ENCODE results near the gene STRA6.

Gene STRA6

DNA sequence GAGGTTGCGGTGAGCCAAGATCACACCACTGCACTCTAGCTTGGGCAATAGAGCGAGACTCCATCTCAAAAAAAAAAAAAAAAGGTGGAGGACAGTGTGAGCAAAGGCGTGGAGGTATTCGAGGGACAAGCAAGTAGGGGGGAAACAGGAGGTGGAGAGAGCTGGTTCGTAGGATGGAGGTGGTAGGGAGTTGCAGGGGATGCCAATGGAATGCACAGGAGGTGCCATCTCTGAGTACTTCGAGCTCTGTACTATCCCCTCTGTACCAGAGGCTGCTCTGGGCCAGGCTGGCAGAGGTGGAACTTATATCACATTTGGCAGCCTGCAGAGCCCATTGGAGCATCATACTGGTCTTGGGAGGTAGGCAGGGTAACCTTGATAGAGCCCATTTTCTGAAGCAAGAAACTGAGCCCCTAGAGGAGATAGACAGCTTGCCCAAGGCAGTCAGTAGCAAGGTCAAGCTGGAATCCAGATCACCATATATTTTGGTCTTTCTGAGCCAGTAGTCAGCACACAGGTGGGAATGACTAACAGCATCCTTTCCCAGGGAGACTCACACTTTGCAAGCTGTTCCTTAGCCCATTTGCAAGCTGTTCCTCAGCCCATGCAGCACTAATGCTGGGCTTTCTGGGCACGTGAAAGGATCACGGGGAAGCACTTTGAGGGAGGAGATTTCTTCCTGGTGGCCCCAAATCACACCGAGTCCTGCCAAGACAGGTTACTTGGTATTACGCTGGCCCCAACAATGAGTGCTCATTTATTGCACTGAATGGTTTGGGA is 24.4 kb upstream of the STRA6 start:
- no peak for DNase-seq (ENCODE audit: low read depth, low spot score)
- no peaks in the 10 kb centered on the region for H3K36me3 ChIP-seq (ENCODE audit: control insufficient read depth, insufficient read depth, low read length)
- no peak overlapping the region for H3K27ac ChIP-seq (ENCODE audit: low read length)
- WGBS (ENCODE audit: insufficient coverage, insufficient read length): no CpG with 5 or more reads among the region's 10 CpGs
- peaks cover 33% of the 10 kb centered on the region for H3K27me3 ChIP-seq (ENCODE audit: control insufficient read depth, insufficient read depth, low read length)
- no peak overlapping the region for H3K4me3 ChIP-seq (ENCODE audit: low read length)
- H3K4me1 ChIP-seq (ENCODE audit: control insufficient read depth, insufficient read depth, low read length): peaks cover 11% of the 10 kb centered on the region
- no peaks in the 10 kb centered on the region for H3K9me3 ChIP-seq (ENCODE audit: control insufficient read depth, insufficient read depth, low read length)

- H3K4me1 ChIP-seq (ENCODE audit: control insufficient read depth, insufficient read depth, low read length): peaks cover 18% of the 10 kb centered on the region
- WGBS (ENCODE audit: insufficient coverage, insufficient read length): no CpG with 5 or more reads among the region's 5 CpGs
- no peak overlapping the region for H3K27ac ChIP-seq (ENCODE audit: low read length)
- H3K9me3 ChIP-seq (ENCODE audit: control insufficient read depth, insufficient read depth, low read length): no peaks in the 10 kb centered on the region
- DNase-seq (ENCODE audit: low read depth, low spot score): no peak
- H3K4me3 ChIP-seq (ENCODE audit: low read length): no peak overlapping the region
- peaks cover 43% of the 10 kb centered on the region for H3K27me3 ChIP-seq (ENCODE audit: control insufficient read depth, insufficient read depth, low read length)
- no peaks in the 10 kb centered on the region for H3K36me3 ChIP-seq (ENCODE audit: control insufficient read depth, insufficient read depth, low read length)
Observed at GRCh38 chr15:74225928-74226327, 23.3 kb upstream of the STRA6 start.

DNA sequence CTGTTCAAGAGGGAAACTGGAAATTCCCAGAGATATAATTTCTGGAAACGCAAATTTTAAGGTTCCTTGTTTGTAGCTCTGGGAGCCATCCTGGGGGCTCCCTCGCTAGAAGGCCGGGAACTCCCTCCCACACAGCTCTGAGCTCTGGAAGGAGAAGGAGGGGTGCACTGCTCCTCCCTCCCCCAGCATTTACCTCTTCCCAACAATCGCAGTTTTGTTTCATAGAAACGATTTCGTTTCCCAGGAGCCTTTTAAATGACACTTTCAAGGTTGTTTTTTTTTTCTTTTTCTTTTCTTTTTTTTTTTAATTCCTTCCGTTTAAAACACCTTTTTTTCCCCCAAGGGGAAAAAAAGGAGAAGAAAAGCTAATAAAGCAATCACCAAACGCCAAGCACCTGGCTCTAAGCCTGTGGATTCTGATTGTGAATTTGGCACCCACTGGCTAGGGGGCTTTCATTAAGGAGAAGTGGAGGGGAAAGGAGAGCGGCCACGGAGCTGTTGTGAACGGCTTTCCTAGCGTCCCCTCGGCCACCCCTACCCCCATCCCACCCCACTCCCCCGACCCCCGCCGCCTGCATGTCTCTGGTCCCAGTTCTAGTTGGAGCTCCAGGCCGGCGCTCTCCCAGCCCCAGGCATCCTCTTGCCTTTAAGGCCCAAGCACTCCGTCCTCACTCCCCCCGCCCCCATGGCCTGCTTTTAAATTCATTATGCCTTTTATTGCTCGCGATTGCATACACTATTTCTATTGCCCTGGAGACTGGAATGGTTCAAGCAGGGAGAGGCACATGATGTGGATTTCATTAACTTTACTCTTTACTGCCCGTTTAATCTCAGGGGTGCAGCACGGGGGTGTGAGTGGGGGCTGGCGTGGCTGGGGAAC is 19.9 kb upstream of the STRA6 start:
- DNase-seq (ENCODE audit: low read depth, low spot score): no peak
- no CpG with 5 or more reads among the region's 25 CpGs for WGBS (ENCODE audit: insufficient coverage, insufficient read length)
- Histone ChIP-seq H3K36me3 (ENCODE audit: control insufficient read depth, insufficient read depth, low read length) (no peaks in the 10 kb centered on the region), H3K4me1 (ENCODE audit: control insufficient read depth, insufficient read depth, low read length) (peaks cover 20% of the 10 kb centered on the region), H3K27me3 (ENCODE audit: control insufficient read depth, insufficient read depth, low read length) (peaks cover 57% of the 10 kb centered on the region), H3K9me3 (ENCODE audit: control insufficient read depth, insufficient read depth, low read length) (no peaks in the 10 kb centered on the region), H3K27ac (ENCODE audit: low read length) (no peak overlapping the region), H3K4me3 (ENCODE audit: low read length) (no peak overlapping the region)

DNA sequence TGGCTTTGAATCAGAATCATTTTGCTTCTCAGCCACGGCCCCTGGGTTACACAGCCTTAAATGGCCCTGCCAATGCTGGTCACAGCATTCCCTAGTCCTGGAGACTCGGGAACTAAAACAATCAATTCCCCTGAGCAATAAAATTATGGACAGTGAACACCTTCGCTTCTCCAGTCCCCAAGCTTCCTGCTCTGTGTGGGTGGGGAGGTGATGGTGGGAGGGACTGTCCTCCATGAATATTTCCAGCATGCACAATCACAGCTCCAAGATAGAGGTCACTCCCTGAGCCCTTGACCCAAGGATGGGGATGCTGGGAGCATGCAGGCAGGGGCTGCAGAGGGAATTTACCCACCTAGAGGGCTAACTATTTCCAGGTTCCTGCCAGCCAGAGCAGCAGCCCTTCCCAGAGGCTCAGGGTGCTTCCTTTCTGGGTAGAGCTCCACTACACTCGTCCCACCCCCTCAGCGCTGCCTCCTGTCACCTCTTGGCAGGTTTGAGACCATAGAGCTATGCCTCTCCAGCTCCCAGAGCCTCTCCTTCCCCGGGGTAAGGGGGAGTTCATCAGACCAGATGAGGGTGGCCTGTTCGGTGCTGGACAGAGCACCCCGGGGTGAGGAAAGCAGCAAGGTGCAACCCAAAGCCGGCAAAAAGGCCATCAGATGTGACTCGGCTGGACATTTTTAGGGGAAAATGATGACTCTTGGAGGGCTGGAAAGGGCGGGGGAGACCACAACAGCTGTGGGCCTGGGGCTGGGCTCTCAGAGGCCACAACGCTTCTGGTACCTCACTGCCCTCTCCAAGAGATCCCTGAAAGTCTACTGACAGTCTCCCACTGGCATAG is 19.0 kb upstream of the STRA6 start:
- Histone ChIP-seq H3K9me3 (ENCODE audit: control insufficient read depth, insufficient read depth, low read length) (no peaks in the 10 kb centered on the region), H3K27me3 (ENCODE audit: control insufficient read depth, insufficient read depth, low read length) (peaks cover 54% of the 10 kb centered on the region), H3K4me3 (ENCODE audit: low read length) (no peak overlapping the region), H3K27ac (ENCODE audit: low read length) (no peak overlapping the region), H3K4me1 (ENCODE audit: control insufficient read depth, insufficient read depth, low read length) (peaks cover 20% of the 10 kb centered on the region), H3K36me3 (ENCODE audit: control insufficient read depth, insufficient read depth, low read length) (no peaks in the 10 kb centered on the region)
- no peak for DNase-seq (ENCODE audit: low read depth, low spot score)
- no CpG with 5 or more reads among the region's 12 CpGs for WGBS (ENCODE audit: insufficient coverage, insufficient read length)

- Histone ChIP-seq H3K36me3 (ENCODE audit: control insufficient read depth, insufficient read depth, low read length) (no peaks in the 10 kb centered on the region), H3K9me3 (ENCODE audit: control insufficient read depth, insufficient read depth, low read length) (no peaks in the 10 kb centered on the region), H3K27me3 (ENCODE audit: control insufficient read depth, insufficient read depth, low read length) (peaks cover 48% of the 10 kb centered on the region), H3K27ac (ENCODE audit: low read length) (no peak overlapping the region), H3K4me1 (ENCODE audit: control insufficient read depth, insufficient read depth, low read length) (peaks cover 24% of the 10 kb centered on the region), H3K4me3 (ENCODE audit: low read length) (no peak overlapping the region)
- WGBS (ENCODE audit: insufficient coverage, insufficient read length): no CpG with 5 or more reads among the region's 11 CpGs
- DNase-seq (ENCODE audit: low read depth, low spot score): no peak
Observed at GRCh38 chr15:74220475-74221248, 18.1 kb upstream of the STRA6 start.

- Histone ChIP-seq H3K27ac (ENCODE audit: low read length) (no peak overlapping the region), H3K9me3 (ENCODE audit: control insufficient read depth, insufficient read depth, low read length) (no peaks in the 10 kb centered on the region), H3K36me3 (ENCODE audit: control insufficient read depth, insufficient read depth, low read length) (no peaks in the 10 kb centered on the region), H3K27me3 (ENCODE audit: control insufficient read depth, insufficient read depth, low read length) (peaks cover 33% of the 10 kb centered on the region), H3K4me1 (ENCODE audit: control insufficient read depth, insufficient read depth, low read length) (peaks cover 26% of the 10 kb centered on the region), H3K4me3 (ENCODE audit: low read length) (no peak overlapping the region)
- DNase-seq (ENCODE audit: low read depth, low spot score): no peak
- WGBS (ENCODE audit: insufficient coverage, insufficient read length): no CpG with 5 or more reads among the region's 16 CpGs
Observed at GRCh38 chr15:74217907-74218885, 15.6 kb upstream of the STRA6 start.

DNA sequence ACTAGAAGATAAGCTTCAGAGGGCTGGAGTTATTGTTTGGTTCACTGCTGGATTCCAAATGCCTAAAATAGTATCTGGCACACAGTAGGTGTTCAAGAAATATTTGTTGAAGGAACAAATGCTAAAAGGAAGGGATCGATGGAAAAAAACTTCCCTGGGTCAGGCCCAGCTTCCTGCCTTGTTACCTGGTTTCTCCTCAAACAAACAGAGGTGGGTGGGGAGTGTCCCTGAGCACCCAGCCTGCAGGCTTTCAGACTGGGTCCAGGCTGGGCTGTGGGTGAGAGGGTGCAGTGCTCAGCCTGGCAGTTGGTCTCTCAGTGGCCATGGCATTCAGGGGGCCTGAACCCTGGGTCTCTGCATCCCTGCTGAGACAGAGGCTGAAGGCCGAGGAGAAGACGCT is 14.4 kb upstream of the STRA6 start:
- Histone ChIP-seq H3K4me1 (ENCODE audit: control insufficient read depth, insufficient read depth, low read length) (peaks cover 23% of the 10 kb centered on the region), H3K9me3 (ENCODE audit: control insufficient read depth, insufficient read depth, low read length) (no peaks in the 10 kb centered on the region), H3K4me3 (ENCODE audit: low read length) (no peak overlapping the region), H3K27me3 (ENCODE audit: control insufficient read depth, insufficient read depth, low read length) (peaks cover 24% of the 10 kb centered on the region), H3K27ac (ENCODE audit: low read length) (no peak overlapping the region), H3K36me3 (ENCODE audit: control insufficient read depth, insufficient read depth, low read length) (no peaks in the 10 kb centered on the region)
- no CpG with 5 or more reads among the region's 3 CpGs for WGBS (ENCODE audit: insufficient coverage, insufficient read length)
- DNase-seq (ENCODE audit: low read depth, low spot score): no peak

GRCh38 chr15:74215958-74216357 is 13.4 kb upstream of the STRA6 start:
- Histone ChIP-seq H3K4me3 (ENCODE audit: low read length) (no peak overlapping the region), H3K36me3 (ENCODE audit: control insufficient read depth, insufficient read depth, low read length) (no peaks in the 10 kb centered on the region), H3K27ac (ENCODE audit: low read length) (no peak overlapping the region), H3K27me3 (ENCODE audit: control insufficient read depth, insufficient read depth, low read length) (peaks cover 15% of the 10 kb centered on the region; the same call in 1 of the 2 replicates), H3K4me1 (ENCODE audit: control insufficient read depth, insufficient read depth, low read length) (peaks cover 16% of the 10 kb centered on the region), H3K9me3 (ENCODE audit: control insufficient read depth, insufficient read depth, low read length) (no peaks in the 10 kb centered on the region)
- no CpG with 5 or more reads among the region's 8 CpGs for WGBS (ENCODE audit: insufficient coverage, insufficient read length)
- no peak for DNase-seq (ENCODE audit: low read depth, low spot score)
